Measurements from ENCODE around the gene SYCP1.

- TF ChIP-seq, protein P1, sequence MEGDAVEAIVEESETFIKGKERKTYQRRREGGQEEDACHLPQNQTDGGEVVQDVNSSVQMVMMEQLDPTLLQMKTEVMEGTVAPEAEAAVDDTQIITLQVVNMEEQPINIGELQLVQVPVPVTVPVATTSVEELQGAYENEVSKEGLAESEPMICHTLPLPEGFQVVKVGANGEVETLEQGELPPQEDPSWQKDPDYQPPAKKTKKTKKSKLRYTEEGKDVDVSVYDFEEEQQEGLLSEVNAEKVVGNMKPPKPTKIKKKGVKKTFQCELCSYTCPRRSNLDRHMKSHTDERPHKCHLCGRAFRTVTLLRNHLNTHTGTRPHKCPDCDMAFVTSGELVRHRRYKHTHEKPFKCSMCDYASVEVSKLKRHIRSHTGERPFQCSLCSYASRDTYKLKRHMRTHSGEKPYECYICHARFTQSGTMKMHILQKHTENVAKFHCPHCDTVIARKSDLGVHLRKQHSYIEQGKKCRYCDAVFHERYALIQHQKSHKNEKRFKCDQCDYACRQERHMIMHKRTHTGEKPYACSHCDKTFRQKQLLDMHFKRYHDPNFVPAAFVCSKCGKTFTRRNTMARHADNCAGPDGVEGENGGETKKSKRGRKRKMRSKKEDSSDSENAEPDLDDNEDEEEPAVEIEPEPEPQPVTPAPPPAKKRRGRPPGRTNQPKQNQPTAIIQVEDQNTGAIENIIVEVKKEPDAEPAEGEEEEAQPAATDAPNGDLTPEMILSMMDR (IDR thresholded peaks at IDR 0.05) = no peak
- no peak for TF ChIP-seq POLR2A (IDR thresholded peaks at IDR 0.05)
Measured at GRCh38 chr1:114959423-114959822, 104.8 kb downstream of the SYCP1 start.
